NCI-H2196 treated with DMSO at 0.1 percent for 48 hours (cell line): ENCODE results near the gene SCN8A.
"Not testable (repeated sequence)": the region's sequence is repeated elsewhere in the genome, so short reads cannot be mapped to it uniquely, and the experiment has no call there.

ENCODE experiments used
- DNase-seq: peaks from one replicate; lab custom pipeline; 2025; ENCODE audit not compliant: unreplicated experiment; lab: John Stamatoyannopoulos, UW

SCN8A gene

DNA sequence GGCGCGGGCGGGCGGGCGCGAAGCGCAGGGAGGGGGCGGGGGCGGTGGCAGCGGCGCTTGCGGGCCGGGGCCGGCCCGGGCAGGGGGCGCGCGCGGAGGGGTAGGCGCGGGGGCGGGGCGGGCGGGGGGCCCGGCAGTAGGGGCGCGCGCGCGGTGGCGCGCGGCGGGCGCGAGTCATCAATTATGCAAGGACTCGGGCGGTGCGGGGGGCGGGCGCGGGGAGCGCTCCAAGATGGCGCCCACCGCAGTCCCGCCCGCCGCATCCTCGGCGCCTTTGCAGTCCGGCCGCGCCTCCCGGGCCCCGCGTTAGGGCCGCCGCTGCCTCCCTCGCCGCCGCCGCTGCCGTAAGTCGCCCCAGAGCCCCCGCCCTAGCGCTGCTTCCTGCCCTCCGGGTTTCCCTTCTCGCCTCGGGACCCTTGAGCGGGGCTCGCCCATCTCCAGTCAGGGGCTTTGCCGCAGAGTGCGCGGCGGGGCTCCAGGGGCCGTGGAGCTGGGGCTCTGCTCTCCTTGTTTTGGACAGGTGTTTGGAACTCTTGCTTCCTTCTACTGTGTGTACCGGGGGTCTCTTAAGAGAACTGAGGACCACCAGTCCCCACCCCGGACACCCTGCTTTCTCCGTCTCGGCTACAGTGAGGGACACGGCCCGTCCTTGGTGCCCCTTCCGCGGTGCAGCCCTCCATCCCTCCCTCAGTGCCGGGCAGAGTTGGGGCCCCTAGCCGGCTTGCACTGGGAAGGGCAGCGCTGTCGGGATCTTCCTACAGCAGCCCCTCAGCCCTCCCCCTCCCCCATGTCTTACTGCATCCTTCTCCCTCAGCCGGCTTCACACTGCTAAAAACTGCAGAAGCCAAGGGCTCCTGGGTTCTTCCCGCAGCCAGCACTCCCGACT is at the start of gene SCN8A:
Gene SCN8A (plus strand): TSS at position 218 of the 886 bp plus-strand sequence. CDS start 71,585 bp downstream, outside the sequence.
- DNase-seq, result peak; percentile 33

DNA sequence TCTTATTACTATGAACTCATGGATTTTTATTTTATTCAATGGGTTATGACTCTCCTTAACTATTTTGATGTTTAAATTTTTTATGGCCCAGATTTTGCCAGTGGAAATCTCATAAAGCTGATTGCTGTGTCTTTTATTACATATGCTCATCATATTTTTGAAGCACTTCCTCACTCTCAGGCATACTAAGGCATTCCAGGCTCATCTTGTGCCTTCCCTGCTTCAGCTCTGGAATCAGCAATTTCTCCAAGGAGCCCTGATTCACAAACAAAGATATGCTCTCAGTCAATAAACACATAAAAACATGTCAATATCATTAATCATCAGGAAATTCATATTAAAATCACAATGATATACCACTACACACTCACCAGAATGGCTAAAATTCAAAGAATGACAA is 44.9 kb upstream of the SCN8A start:
- no peak for DNase-seq

DNA sequence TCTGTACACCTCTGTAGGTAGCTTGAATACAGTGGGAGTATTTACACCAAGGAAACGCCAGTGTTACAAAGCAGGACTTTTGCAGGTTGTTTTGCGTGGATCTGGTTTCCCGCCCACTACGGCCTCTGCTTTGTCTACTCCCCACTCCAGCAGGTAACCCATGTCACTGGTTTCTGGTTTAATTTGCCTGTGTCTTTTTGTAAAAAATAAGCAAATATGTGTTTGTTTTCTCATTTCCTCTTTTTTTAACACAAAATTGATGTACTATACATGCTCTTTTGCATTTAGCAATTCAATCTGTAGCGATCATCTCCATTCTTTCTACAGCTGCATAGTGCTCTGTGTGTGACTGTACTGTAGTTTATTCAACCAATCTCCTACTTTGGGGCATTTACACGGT is 43.4 kb upstream of the SCN8A start:
- no peak for DNase-seq

DNA sequence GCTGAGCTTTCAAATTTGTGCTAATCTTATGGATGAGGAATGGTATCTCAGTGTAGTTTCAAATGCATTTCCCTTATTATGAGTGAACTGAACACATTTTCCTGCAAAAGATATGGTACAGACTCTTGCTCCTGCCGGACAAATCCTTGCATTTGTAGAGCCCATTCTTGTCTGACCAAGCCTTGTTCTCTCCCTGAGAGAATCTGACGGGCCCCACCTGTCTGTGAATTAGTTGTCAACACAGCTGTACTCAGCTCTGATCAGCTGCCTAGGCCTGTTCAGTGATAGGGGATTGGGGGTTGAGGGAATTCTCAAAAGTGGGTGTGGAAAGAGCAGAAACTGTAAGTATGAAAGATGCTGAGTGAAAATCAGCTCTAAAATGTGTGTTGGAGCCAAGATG is 42.8 kb upstream of the SCN8A start:
- no peak for DNase-seq

DNA sequence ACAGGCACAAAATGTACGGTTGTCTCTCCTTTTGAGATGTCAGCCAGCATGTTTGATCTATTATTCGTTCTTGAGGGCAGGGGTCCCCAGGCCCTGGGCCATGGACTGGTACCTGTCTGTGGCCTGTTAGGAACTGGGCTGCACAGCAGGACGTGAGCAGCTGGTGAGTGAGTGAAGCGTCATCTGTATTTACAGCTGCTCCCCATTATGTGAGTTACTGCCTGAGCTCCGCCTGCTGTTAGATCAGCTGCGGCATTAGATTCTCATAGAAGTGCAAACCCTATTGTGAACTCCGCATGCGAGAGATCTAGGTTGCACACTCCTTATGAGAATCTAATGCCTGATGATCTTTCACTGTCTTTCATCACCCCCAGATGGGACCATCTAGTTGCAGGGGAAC is 41.4 kb upstream of the SCN8A start:
- DNase-seq, result no peak

DNA sequence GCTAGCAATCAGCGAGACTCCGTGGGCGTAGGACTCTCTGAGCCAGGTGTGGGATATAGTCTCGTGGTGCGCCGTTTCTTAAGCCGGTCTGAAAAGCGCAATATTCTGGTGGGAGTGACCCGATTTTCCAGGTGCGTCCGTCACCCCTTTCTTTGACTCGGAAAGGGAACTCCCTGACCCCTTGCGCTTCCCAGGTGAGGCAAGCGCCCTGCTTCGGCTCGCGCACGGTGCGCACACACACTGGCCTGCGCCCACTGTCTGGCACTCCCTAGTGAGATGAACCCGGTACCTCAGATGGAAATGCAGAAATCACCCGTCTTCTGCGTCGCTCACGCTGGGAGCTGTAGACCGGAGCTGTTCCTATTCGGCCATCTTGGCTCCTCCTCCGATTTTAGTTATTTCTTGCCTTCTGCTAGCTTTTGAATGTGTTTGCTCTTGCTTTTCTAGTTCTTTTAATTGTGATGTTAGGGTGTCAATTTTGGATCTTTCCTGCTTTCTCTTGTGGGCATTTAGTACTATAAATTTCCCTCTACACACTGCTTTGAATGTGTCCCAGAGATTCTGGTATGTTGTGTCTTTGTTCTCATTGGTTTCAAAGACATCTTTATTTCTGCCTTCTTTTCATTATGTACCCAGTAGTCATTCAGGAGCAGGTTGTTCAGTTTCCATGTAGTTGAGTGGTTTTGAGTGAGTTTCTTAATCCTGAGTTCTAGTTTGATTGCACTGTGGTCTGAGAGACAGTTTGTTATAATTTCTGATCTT is 22.6 kb upstream of the SCN8A start:
- not testable (repeated sequence) for DNase-seq

DNA sequence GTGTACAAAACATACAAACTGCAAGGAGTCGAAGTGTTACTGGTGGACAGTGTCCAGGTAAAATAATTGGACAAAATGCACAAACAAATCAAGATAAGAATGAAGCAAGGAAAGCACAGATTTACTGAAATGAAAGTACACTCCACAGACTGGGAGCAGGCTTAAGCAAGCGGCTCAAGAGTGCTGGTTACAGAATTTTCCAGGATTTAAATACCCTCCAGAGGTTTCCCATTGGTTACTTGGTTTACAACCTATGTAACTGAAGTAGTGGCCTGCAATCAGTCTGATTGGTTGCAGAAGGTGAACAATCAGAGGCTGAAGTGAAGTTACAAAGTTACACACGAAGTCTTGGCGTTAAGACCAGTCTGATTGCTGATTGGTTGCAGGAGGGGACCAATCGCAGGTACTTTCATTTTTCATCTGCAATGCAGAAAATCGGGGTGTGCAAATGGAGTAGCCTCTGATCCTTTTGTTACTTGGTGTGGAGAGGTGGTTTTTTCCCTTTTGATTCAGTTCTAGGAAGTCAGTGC is 11.6 kb upstream of the SCN8A start:
- no peak for DNase-seq

DNA sequence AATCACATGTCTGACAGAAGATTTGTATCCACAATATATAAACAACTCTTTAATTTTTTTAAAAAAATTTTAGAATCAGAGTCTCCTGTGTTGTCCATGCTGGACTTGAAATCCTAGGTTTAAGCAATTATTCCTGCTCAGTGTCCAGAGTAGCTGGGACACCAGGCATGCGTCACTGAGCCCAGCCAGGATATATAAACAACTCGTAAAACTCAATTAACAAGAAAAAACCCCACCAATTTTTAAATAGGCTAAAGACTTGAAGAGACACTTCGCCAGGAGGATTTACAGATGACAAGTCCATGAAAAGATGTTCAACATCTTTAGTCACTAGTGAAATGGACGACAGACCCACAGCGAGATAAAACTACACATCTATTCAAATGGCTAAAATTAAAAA is 2.0 kb upstream of the SCN8A start:
- no peak for DNase-seq

DNA sequence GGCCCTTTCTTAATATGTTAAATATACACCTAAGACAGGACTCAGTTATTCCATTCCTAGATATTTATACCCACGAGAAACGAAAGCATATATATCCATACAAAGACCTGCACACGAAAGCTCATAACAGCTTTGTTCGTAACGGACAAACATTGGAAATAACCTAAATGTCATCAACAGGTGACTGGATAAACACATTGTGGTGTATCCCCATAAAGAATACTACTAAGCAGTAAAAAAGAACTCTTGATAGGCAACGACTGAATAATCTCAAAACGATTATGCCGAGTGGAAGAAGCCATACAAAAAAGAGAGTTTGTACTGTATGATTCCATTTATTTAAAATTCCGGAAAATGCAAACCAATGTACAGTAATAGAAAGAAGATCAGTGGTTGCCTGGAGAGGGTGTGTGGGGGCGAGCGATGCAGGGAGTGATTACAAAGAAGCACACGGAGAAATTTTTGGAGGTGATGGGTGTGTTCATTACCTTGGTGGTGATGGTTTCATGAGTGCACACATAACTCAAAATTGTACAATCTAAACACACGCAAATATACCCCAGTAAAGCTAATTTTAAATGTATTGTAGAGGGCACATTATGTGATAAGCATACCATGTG is 1.4 kb upstream of the SCN8A start:
- DNase-seq, result no peak

DNA sequence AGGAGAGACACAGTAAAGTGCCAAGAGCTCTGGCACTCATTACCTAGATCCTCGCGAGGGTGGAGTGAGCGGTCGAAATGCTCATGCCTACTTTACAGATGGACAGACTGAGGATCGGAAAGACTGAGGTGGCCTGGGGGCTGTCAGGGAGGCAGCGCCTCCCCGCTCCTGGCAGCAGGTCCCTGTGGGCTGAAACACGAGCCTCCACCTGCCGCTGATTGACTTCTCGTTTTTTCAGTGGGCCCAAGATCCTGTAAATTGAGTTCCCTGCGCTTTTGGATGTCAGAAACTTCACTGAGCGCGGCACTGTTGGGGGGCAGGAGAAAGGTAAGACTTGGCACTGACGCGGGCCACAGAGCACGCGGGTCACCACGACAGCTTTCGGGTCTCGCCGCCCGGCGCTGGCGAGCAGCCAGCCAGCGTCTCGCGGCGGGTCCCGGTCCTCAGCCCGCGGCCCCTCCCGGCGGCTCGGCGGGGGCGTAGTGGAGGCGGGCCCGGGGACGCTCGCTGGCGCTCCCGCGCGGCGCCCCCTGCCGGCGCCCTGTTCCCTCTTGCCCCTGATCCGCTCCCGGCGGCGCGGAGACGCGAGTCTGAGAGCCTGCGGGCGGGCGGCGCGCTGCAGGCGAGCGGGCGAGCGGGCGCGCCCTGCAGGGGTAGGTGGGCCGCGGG is 552 bp upstream of the SCN8A start:
- peak; percentile 63 for DNase-seq

DNA sequence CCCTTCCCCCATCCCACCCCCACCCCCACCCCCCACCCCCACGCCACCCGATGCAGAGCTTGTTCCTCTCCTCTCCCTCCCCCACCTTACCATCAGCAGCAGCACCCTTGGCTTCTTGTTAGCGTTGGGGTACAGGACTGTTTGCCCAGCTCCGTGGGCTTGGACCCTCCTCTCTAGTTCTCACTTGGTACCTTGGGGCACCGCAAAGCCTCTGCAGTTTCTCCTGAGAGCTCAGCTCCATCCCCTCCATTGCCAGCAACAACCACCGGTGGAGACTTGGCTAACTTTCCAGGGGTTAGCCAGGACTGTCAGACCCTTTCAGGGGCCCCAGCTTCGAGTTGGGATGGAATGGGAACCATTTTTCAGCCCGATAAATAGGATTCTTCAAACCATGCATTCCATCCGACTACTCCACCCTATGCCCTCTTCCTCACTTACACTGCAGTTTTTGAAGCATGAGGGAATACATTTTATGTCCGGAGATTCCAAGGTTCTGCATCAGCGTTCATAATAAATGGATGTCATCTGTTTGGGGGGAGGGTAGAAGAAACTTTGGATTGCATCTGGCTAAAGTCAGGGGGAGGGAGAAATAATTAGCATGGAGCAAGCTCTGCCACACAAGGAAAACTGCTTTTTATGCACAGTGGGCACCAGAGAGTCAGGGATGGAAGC is 1.1 kb downstream of the SCN8A start:
- no peak for DNase-seq

DNA sequence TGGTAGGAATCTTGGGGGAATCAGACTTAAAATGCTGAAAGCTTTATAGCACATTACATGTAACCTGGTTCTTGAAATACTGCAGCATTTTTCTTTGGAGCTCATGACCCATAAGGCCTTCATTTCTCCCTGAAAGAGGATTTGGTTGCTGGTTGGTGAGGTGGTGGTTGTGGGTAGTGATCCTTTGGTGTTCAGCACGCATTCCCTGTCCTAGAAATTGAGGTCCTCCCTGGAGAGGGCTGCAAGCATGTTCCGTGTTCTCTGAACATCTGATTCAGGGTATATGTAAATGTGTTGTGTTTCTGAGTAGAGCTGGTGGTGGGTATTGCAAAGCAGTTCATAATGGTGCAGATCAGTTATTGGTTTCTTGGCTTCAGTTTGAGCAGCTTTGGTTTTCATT is 2.0 kb downstream of the SCN8A start:
- DNase-seq, result no peak

DNA sequence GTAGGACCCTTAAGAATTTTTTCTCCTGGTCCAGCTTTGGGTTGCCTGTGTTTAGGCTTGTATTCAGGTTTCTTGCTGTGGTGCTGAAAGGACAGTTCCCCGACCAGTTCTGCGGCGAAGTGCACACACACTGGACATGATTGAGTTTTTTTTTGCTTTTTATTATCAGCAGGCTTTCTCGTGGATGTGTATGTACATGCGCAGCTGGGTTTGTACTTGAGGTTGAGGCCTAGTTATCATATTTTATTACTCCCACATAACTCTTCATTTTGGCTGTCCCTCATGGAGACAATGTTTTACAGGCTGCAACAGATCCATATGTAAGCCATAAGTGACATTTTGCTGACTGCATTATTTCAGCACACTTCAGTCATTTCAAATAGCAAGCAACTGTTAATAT is 2.5 kb downstream of the SCN8A start:
- DNase-seq, result no peak

DNA sequence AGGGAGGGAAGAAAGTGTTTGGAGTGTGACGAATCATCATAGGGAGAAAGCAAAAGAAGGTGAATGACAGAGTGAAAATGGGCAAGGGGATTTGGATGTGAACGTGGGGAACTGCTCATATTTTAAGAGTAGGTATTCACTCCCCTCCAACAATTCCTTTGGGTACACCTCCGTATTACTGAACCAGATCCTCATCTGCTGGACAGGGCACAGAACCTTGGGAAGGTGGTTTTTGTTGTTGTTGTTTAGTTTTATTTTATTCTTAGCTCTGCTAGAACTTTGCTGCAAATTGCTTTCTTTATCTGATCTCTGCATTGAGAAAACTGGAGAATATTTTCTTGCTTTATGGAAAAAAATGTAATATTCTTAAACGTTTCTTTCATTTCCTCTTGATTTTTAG is 7.1 kb downstream of the SCN8A start:
- DNase-seq, result no peak

DNA sequence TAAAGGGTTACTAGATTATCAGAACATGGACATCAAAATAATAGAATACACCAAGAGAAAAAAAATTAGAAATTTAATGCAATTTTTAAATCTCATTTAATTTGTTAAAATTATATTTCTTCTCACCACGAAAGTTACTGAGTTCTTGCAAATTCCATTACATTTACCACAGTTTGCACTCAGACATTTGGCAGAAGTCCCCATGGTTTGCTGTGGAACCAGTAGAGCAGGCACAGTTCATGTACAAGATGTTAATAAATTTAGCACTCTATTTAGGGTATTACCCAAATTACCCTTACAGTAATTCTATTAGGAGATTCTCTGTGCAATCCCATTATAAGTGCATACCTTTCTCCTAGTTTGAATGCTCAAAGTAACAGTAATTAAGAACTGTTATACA is 9.7 kb downstream of the SCN8A start:
- DNase-seq, result no peak

DNA sequence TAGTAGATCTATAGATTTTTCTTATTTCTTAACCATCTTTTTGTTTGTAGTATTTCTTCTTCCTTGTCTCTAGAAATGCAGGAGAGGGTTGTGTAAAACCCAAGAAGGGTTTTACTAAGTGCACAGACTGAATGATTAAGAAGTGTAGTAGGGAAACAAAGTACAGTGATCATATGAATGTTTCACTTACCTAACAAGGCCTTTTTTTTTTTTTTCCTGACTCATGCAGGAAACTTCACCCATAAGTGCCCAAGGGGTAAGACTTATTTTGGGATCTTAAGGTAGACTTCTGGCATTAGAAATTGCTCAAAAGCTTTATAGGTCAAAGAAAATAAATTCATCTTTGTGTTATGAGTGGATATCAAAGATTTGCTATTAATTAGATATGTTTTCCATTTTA is 10.2 kb downstream of the SCN8A start:
- no peak for DNase-seq

DNA sequence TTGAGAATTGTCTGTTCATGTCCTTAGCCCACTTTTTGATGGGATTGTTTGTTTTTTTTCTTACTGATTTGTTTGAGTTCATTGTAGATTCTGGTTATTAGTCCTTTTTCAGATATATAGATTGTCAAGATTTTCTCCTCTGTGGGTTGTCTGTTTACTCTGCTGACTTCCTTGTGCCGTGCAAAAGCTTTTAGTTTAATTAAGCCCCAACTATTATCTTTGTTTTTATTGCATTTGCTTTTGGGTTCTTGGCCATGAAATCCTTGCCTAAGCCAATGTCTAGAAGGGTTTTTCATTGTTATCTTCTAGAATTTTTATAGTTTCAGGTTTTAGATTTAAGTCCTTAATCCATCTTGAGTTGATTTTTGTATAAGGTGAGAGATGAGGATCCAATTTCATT is 14.9 kb downstream of the SCN8A start:
- not testable (repeated sequence) for DNase-seq

DNA sequence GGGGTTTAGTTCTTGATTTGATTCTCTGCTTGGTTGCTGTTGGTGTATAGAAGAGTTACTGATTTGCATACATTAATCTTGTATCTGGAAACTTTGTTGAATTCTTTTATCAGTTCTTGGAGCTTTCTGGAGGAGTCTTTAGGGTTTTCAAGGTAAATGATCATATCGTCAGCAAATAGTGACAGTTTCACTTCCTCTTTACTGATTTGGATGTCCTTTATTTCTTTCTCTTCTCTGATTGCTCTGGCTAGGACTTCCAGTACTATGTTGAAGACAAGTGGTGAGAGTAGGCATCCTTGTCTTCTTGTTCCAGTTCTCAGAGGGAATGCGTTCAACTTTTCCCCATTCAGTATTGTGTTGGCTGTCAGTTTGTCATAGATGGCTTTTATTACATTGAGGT is 16.2 kb downstream of the SCN8A start:
- not testable (repeated sequence) for DNase-seq

DNA sequence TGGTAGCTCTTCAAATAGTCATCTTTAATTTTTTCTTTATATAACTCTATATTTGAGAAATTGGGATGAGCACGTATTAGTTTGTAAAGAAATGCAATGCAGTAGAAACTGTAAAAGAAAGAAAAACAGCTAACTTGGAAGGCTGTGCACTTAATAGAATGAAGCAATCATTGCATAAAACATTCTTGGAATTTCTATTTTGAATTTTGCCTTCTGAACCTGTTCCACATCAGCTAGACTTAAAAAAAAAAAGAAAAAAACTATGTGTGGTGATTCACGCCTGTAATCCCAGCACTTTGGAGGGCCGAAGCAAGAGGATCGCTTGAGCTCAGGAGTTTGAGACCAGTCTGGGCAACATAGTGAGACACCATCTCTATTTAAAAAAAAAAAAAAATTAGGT is 29.4 kb downstream of the SCN8A start:
- DNase-seq, result no peak

DNA sequence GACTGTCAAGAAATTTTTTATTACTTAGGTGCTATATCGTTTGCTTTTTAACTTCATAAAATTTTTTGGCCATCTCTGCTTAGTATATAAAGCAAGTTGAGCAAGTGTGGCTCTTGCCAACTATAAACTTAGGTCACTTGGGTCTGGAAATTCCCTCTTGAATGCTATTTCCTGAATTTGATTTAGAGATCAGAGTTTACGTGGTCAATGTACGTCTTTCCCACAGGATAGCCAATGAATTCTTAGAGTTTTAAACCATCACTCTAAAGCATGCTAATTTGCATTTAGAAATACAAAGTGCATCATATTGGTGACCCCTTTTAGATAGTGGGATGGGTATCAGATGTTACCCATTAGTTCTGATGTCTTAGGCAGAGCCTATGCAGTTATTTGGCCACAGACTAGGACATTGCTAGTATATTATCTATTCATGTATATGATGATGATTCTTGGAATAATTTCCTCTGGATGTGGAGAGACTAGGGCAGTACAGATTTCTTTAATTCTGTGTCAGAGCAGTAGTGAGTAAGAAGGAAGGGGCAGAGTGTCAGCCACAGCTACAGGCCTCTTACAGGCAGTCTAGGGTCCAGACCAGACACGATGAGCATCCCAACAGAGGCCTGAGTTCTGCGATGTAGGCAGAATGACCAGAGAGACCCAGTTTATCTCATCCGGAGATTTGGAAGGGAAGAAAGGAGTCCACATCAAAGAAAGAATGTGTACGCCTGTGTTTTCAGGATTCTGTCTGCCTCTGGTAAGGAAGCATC is 30.3 kb downstream of the SCN8A start:
- DNase-seq, result no peak
